ENCODE results near the gene COL21A1. TPM values are rescaled to one million over a fixed set of nuclear protein-coding genes. Genes with fewer than 3 reads are reported as not detected.

Gene COL21A1
- total RNA-seq, 1 donor = 29.0 TPM

DNA sequence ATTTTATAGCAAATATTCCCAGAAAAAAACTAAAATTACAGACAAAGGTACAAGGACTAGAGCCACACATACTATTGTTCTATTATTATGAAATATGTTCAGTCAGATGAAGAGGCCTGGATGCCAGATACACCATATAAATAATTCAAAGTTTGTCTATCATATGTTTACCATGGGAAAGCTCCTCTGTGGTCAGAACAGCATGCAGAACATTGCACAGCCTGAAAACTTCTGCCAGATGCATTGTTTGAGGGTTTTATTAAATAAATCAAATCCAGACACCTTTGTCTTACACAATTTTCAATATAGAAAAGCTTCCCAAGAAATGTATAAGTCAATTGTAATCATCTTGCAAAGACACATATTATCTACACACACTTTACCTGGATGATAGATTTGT is 35.0 kb upstream of the COL21A1 start:
- TF ChIP-seq CTCF (IDR thresholded peaks at IDR 0.05; ENCODE audit: insufficient read depth, low read length) = no peak

DNA sequence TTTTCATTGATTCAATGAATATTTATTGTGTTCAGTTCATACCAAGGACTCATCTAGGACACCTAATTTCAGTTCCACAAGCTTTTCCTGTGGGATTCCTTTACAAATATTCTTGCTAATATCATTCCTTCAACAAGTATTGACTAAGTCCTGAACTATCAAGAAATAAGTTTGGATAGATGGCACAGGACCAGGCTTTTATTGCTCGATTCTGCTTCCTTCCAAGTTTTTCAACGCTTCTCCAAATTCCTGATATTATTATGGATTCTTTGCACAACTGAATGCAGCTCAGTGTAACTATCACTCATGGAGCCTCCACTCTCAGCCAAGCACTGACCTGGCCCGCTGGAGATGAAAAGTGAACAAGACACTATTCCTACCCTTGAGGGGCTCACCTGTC is 32.7 kb upstream of the COL21A1 start:
- DNase-seq (ENCODE audit: low read depth) = no peak
- H3K4me3 ChIP-seq (ENCODE audit: low read depth, low read length) = no peak overlapping the region
- TF ChIP-seq CTCF (IDR thresholded peaks at IDR 0.05; ENCODE audit: insufficient read depth, low read length) = no peak

More for the DNA sequence above, 35.0 kb upstream of the COL21A1 start:
- no peak overlapping the region for H3K4me3 ChIP-seq (ENCODE audit: low read depth, low read length)
- DNase-seq (ENCODE audit: low read depth) = peak; percentile 67

DNA sequence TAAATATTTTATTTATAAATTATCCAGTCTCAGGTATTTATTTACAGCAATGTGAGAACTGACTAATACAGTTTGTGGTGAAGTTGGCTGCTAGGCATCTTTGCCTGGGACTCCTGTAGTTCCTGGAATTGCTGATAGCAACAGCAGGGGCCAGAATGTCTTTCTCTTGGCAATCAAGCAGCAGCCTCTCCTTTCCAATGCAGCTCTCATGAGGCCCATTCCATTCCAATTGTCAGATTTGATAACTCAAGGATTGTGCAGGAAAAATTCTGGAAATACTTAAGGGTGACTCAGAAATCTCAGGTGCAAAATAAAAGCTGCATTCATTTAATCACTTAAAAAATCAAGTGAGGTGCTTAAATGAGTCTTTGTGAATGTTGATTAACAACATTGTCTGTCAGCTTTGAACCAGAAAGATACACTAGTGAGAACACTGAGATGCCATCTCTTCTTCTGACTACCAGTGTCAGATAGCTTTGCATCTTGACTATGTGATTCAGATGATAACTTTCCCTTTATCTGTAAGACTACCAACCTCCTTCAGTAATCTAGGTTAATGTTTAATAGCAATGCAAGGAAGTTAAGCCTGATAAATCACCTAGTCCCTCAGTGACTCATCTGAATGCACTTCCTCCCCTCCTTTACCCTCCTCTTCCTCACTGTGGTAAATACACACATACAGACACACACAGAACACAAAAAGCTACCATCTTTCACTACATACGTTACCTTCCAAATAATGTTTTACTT is 32.1 kb upstream of the COL21A1 start:
- no peak for TF ChIP-seq CTCF (IDR thresholded peaks at IDR 0.05; ENCODE audit: insufficient read depth, low read length)
- peak; percentile 89 for DNase-seq (ENCODE audit: low read depth)
- no peak overlapping the region for H3K4me3 ChIP-seq (ENCODE audit: low read depth, low read length)

GRCh38 chr6:56278171-56278591 is 30.8 kb upstream of the COL21A1 start:
- no peak for TF ChIP-seq CTCF (IDR thresholded peaks at IDR 0.05; ENCODE audit: insufficient read depth, low read length)
- no peak for DNase-seq (ENCODE audit: low read depth)
- H3K4me3 ChIP-seq (ENCODE audit: low read depth, low read length) = no peak overlapping the region

- no peak overlapping the region for H3K4me3 ChIP-seq (ENCODE audit: low read depth, low read length)
- DNase-seq (ENCODE audit: low read depth) = no peak
- TF ChIP-seq CTCF (IDR thresholded peaks at IDR 0.05; ENCODE audit: insufficient read depth, low read length) = no peak
These were observed 23.5 kb upstream of the COL21A1 start for GRCh38 chr6:56270812-56271441.

- TF ChIP-seq CTCF (IDR thresholded peaks at IDR 0.05; ENCODE audit: insufficient read depth, low read length) = no peak
- DNase-seq (ENCODE audit: low read depth) = no peak
- H3K4me3 ChIP-seq (ENCODE audit: low read depth, low read length) = no peak overlapping the region
These were observed 20.9 kb upstream of the COL21A1 start for GRCh38 chr6:56268266-56268665.
